Neural cell (in vitro differentiated cells): ENCODE results near the gene RPUSD2. TPM values are rescaled to one million over a fixed set of nuclear protein-coding genes. Genes with fewer than 3 reads are reported as not detected.

ENCODE experiments used
- H2AFZ ChIP-seq: fragments of 200-600, 300-800 bp; sonication (generic), shearing (Covaris generic); 2 replicates; pipeline ENCODE4 v1.6.0; 2014; ENCODE audit warnings: low read depth, mild to moderate bottlenecking, antibody characterized with exemption, low read length, moderate library complexity
- H3F3A ChIP-seq: fragments of 200-600 bp; shearing (Covaris generic); 2 replicates; pipeline ENCODE4 v1.6.1; 2016; ENCODE audit warnings: mild to moderate bottlenecking, moderate library complexity, mixed read lengths, antibody characterized with exemption, low read length; ENCODE audit not compliant: insufficient read depth, poor library complexity, severe bottlenecking
- H3K27ac ChIP-seq: fragments of 200-600, 300-800 bp; sonication (generic), shearing (Covaris generic); 2 replicates; pipeline ENCODE4 v1.5.1; 2014; ENCODE audit warnings: mild to moderate bottlenecking, low read length, moderate library complexity
- H3K27me3 ChIP-seq: fragments of 300-800, 200-600 bp; sonication (generic), shearing (Covaris generic); 2 replicates; pipeline ENCODE4 v1.6.0; 2014; ENCODE audit warnings: mild to moderate bottlenecking, low read depth, low read length, moderate library complexity; ENCODE audit not compliant: insufficient read depth
- H3K36me3 ChIP-seq: fragments of 300-800, 200-600 bp; sonication (generic), shearing (Covaris generic); 2 replicates; pipeline ENCODE4 v1.5.1; 2014; ENCODE audit warnings: mild to moderate bottlenecking, antibody characterized with exemption, low read length, moderate library complexity; ENCODE audit not compliant: insufficient read depth
- H3K4me2 ChIP-seq: fragments of 300-800, 200-600 bp; sonication (generic), shearing (Covaris generic); 2 replicates; pipeline ENCODE4 v1.6.0; 2014; ENCODE audit warnings: mild to moderate bottlenecking, low read length
- H3K4me3 ChIP-seq: fragments of 300-800, 200-600 bp; sonication (generic), shearing (Covaris generic); 2 replicates; pipeline ENCODE4 v1.5.1; 2014; ENCODE audit warnings: mild to moderate bottlenecking, low read length, moderate library complexity
- H3K79me2 ChIP-seq: fragments of 200-600 bp; shearing (Covaris generic); replicated peaks from 2 replicates; pipeline ENCODE4 v1.6.0; 2014; ENCODE audit warnings: mild to moderate bottlenecking, low read length, moderate library complexity; ENCODE audit not compliant: insufficient read depth
- H3K9ac ChIP-seq: fragments of 300-800, 200-600 bp; sonication (generic), shearing (Covaris generic); 2 replicates; pipeline ENCODE4 v1.6.1; 2016; ENCODE audit warnings: mild to moderate bottlenecking, low read length, mixed read lengths
- H3K9me2 ChIP-seq: fragments of 200-600 bp; shearing (Covaris generic); 2 replicates; pipeline ENCODE4 v1.6.1; 2016; ENCODE audit warnings: mild to moderate bottlenecking, low read length, mixed read lengths; ENCODE audit not compliant: insufficient read depth
- H3K9me3 ChIP-seq: fragments of 200-600, 300-800 bp; sonication (generic), shearing (Covaris generic); 2 replicates; pipeline ENCODE4 v1.6.1; 2016; ENCODE audit warnings: mild to moderate bottlenecking, mixed run types, low read length, moderate library complexity, mixed read lengths
- H4K20me1 ChIP-seq: fragments of 200-600 bp; shearing (Covaris generic); 2 replicates; pipeline ENCODE4 v1.6.1; 2016; ENCODE audit warnings: mild to moderate bottlenecking, mixed run types; ENCODE audit not compliant: insufficient read depth
- EP300 ChIP-seq: fragments of 450-650 bp; conservative IDR thresholded peaks from 2 replicates; pipeline ENCODE4 v1.6.1; 2014; ENCODE audit warnings: antibody characterized with exemption, mild to moderate bottlenecking, moderate library complexity; ENCODE audit not compliant: poor library complexity, severe bottlenecking
- EZH2 ChIP-seq: fragments of 200-600, 300-800 bp; shearing (Covaris generic), sonication (generic); IDR thresholded peaks from 2 replicates; pipeline ENCODE4 v1.6.1; 2014; ENCODE audit warnings: antibody characterized with exemption, low read length, borderline replicate concordance, mild to moderate bottlenecking; ENCODE audit not compliant: insufficient read depth, poor library complexity, severe bottlenecking
- MXI1 ChIP-seq: fragments of 450-650 bp; conservative IDR thresholded peaks from 2 replicates; pipeline ENCODE4 v1.6.1; 2014; ENCODE audit warnings: antibody characterized with exemption, mild to moderate bottlenecking; ENCODE audit not compliant: poor library complexity, severe bottlenecking
- POLR2AphosphoS5 ChIP-seq: IDR thresholded peaks from 2 replicates; pipeline ENCODE4 v1.6.1; 2012
- RAD21 ChIP-seq: fragments of 450-650 bp; conservative IDR thresholded peaks from 2 replicates; pipeline ENCODE4 v1.6.1; 2014; ENCODE audit warnings: antibody characterized with exemption, mild to moderate bottlenecking, moderate library complexity
- REST ChIP-seq: IDR thresholded peaks from 2 replicates; pipeline ENCODE4 v1.6.1; 2012; ENCODE audit warnings: borderline replicate concordance
- SMC3 ChIP-seq: fragments of 450-650 bp; conservative IDR thresholded peaks from 2 replicates; pipeline ENCODE4 v1.6.1; 2014; ENCODE audit warnings: antibody characterized with exemption, mild to moderate bottlenecking, moderate library complexity; ENCODE audit not compliant: poor library complexity
- TAF1 ChIP-seq: IDR thresholded peaks from 2 replicates; pipeline ENCODE4 v1.6.1; 2012; ENCODE audit warnings: low read depth
- polyA plus RNA-seq: library from polyadenylated mRNA; depleted of rRNA; stranded (reverse); fragments of >200 nt; gene quantifications from 2 replicates; pipeline ENCODE4 v1.2.3, GENCODE V29; 2014
- TF ChIP-seq, protein P1 (sequence below): fragments of 450-650 bp; IDR thresholded peaks from 2 replicates; pipeline ENCODE4 v1.5.1; 2014; ENCODE audit warnings: antibody characterized with exemption, mild to moderate bottlenecking, moderate library complexity; ENCODE audit not compliant: poor library complexity, severe bottlenecking

The RPUSD2 gene
- polyA plus RNA-seq, 1 donor from 2014 or later, result 13.2 TPM

DNA sequence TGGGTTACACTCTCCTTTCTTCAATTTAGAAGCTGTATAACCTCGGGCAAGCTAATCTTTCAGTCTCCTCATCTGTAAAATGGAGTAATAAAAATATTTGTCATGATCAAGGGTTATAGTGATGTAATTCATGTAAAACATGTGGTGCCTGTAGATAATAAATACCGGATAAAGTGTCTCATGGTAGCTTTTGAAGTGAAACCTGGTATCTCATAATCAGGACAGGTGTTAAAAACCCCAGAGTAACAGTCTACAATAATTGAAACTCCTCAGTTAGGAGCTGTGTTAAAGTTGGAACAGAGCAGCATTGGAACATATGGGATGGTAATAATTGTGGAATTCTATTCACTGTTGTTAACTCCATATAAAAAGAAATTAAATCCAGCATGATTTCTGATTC is 24.1 kb downstream of the RPUSD2 start:
- Histone ChIP-seq H3K4me3 (peak overlapping the region; percentile 85), H3K27ac (no peak overlapping the region)

DNA sequence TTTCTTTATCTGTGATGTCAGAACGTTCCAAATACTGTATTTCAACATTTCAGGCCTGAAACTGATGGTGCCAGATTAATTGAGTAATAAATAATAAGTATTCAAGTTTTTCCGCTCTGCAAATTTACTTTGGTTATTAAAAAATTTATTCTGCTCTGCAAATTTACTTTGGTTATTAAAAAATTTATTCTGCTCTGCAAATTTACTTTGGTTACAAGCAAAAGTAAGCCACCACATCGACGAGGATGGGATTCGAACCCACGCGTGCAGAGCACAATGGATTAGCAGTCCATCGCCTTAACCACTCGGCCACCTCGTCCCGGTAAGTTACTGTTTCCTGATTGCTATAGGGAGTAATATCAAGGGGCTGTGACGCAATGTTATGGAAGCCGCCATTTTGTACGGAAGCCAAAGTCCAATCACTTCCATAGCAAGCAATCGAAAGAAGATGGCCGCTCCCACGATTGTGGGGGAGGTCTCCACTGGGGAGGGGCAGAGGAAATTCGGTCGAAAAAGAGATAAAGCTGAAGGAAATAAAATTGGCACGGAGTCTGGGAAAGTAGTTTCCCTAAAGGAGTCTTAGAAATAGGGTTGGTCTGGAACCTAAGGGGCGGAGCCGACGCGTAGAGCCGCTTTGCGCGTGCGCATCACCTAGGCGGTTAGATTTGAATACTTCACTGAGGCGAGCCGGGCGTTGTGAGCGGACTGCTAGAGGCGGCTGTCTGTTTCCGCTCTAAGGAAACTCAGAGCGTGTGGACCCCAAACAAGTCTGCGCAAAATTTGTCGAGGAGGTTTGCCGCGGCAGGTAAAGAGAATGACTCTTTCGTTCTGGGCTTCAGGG is 24.7 kb downstream of the RPUSD2 start, which contains the start of gene KNL1:
Gene KNL1 (plus strand): TSS at position 662 of the 841 bp plus-strand sequence. CDS start 8,683 bp downstream, outside the sequence.
- no peaks in the 10 kb centered on the region for H3K27me3 ChIP-seq
- H3F3A ChIP-seq, result peaks cover 4% of the 10 kb centered on the region
- peak within 1 kb of the TSS; percentile 90 for H3K27ac ChIP-seq
- peak; percentile 77 for TF ChIP-seq EP300
- peak; percentile 100 for TF ChIP-seq MXI1
- TF ChIP-seq RAD21, result no peak
- peak; percentile 35 for TF ChIP-seq SMC3
- TF ChIP-seq POLR2AphosphoS5, result peak; percentile 44
- TF ChIP-seq TAF1, result no peak
- no peaks in the 10 kb centered on the region for H3K36me3 ChIP-seq
- no peaks in the 10 kb centered on the region for H3K9me2 ChIP-seq
- H3K4me3 ChIP-seq, result peak within 1 kb of the TSS; percentile 85
- H3K9ac ChIP-seq, result peak within 1 kb of the TSS; percentile 78
- H3K79me2 ChIP-seq, result no peaks in the 10 kb centered on the region
- H2AFZ ChIP-seq, result peak within 1 kb of the TSS; percentile 15
- no peaks in the 10 kb centered on the region for H3K9me3 ChIP-seq
- H4K20me1 ChIP-seq, result no peaks in the 10 kb centered on the region
- peak within 1 kb of the TSS; percentile 89 for H3K4me2 ChIP-seq

More for the DNA sequence above, 24.1 kb downstream of the RPUSD2 start:
- Histone ChIP-seq H3K36me3 (no peaks in the 10 kb centered on the region), H3K79me2 (no peaks in the 10 kb centered on the region), H3K9me3 (no peaks in the 10 kb centered on the region), H3K9me2 (no peaks in the 10 kb centered on the region), H3F3A (peaks cover 4% of the 10 kb centered on the region), H2AFZ (no peak overlapping the region), H3K27me3 (no peaks in the 10 kb centered on the region), H4K20me1 (no peaks in the 10 kb centered on the region), H3K4me2 (no peak overlapping the region), H3K9ac (no peak overlapping the region)
- TF ChIP-seq, protein P1, sequence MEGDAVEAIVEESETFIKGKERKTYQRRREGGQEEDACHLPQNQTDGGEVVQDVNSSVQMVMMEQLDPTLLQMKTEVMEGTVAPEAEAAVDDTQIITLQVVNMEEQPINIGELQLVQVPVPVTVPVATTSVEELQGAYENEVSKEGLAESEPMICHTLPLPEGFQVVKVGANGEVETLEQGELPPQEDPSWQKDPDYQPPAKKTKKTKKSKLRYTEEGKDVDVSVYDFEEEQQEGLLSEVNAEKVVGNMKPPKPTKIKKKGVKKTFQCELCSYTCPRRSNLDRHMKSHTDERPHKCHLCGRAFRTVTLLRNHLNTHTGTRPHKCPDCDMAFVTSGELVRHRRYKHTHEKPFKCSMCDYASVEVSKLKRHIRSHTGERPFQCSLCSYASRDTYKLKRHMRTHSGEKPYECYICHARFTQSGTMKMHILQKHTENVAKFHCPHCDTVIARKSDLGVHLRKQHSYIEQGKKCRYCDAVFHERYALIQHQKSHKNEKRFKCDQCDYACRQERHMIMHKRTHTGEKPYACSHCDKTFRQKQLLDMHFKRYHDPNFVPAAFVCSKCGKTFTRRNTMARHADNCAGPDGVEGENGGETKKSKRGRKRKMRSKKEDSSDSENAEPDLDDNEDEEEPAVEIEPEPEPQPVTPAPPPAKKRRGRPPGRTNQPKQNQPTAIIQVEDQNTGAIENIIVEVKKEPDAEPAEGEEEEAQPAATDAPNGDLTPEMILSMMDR, result no peak
- TF ChIP-seq POLR2AphosphoS5 (no peak), TAF1 (no peak), REST (no peak), MXI1 (no peak), EZH2 (no peak), RAD21 (no peak), SMC3 (no peak), EP300 (no peak)
